Measurements from ENCODE around the gene NDUFS5.

DNA sequence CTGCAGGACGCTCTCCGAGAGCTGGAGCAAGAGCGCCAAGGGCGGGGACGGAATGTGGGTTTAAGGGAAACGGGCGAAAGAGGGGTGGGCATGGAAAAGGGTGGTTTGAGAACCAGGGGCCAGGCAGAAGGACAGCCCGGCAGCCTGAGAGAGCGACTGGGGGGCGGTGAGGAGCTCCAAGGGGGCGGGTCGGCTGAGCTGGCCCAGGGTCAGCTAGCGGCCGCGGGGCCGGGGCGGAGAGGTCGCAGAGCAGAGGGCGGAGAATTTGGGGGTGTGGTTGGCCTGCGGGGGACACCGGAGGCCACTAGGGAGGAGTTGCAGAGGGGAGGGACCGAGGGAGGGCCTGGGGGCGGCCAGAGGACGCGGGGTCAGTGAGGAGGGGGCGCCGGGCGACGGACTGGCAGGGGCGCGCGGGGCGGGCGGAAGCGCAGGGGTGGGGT, 54.7 kb downstream of the NDUFS5 start:
- TF ChIP-seq MZF1 (tag by site-specific recombination; IDR thresholded peaks at IDR 0.05; ENCODE audit: borderline replicate concordance) (no peak), ZNF24 (tag by site-specific recombination; IDR thresholded peaks at IDR 0.05) (no peak), ZNF473 (tag by site-specific recombination; IDR thresholded peaks at IDR 0.05) (no peak), OSR2 (tag by site-specific recombination; IDR thresholded peaks at IDR 0.05) (no peak), ZNF645 (tag by site-specific recombination; IDR thresholded peaks at IDR 0.05) (no peak), ZFP41 (tag by site-specific recombination; IDR thresholded peaks at IDR 0.05; ENCODE audit: borderline replicate concordance) (no peak), ZFP69B (tag by site-specific recombination; IDR thresholded peaks at IDR 0.05) (no peak), ZNF335 (tag by site-specific recombination; conservative IDR thresholded peaks at IDR 0.05) (0 out of 2 replicates have a peak, but pooled peaks have one; percentile 35), ZNF639 (tag by site-specific recombination; IDR thresholded peaks at IDR 0.05) (no peak)
- TF ChIP-seq, protein P1, sequence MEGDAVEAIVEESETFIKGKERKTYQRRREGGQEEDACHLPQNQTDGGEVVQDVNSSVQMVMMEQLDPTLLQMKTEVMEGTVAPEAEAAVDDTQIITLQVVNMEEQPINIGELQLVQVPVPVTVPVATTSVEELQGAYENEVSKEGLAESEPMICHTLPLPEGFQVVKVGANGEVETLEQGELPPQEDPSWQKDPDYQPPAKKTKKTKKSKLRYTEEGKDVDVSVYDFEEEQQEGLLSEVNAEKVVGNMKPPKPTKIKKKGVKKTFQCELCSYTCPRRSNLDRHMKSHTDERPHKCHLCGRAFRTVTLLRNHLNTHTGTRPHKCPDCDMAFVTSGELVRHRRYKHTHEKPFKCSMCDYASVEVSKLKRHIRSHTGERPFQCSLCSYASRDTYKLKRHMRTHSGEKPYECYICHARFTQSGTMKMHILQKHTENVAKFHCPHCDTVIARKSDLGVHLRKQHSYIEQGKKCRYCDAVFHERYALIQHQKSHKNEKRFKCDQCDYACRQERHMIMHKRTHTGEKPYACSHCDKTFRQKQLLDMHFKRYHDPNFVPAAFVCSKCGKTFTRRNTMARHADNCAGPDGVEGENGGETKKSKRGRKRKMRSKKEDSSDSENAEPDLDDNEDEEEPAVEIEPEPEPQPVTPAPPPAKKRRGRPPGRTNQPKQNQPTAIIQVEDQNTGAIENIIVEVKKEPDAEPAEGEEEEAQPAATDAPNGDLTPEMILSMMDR (tag by site-specific recombination; IDR thresholded peaks at IDR 0.05): no peak
